HCT116 (cell line): Measurements from ENCODE around the gene LRRTM4.

Experiments used
- ZFX ChIP-seq: fragments of 450-650 bp; IDR thresholded peaks from 2 replicates; pipeline ENCODE4 v1.6.1; 2017
- TF ChIP-seq, protein P1 (sequence below), 3 experiments: fragments of 200-600 bp in 1 of 3; sonication (generic) in 1 of 3; IDR thresholded peaks in 2 of 3; conservative IDR thresholded peaks in 1 of 3; 2 replicates each; pipeline ENCODE4 v1.5.1; 2012 to 2017; ENCODE audit warnings: low read depth in 2 of 3, low read length in 2 of 3, antibody characterized with exemption in 1 of 3, borderline replicate concordance in 1 of 3, control low read depth in 1 of 3, mild to moderate bottlenecking in 1 of 3, mixed read lengths in 1 of 3, mixed run types in 1 of 3, moderate library complexity in 1 of 3; ENCODE audit not compliant: insufficient read depth in 1 of 3

DNA sequence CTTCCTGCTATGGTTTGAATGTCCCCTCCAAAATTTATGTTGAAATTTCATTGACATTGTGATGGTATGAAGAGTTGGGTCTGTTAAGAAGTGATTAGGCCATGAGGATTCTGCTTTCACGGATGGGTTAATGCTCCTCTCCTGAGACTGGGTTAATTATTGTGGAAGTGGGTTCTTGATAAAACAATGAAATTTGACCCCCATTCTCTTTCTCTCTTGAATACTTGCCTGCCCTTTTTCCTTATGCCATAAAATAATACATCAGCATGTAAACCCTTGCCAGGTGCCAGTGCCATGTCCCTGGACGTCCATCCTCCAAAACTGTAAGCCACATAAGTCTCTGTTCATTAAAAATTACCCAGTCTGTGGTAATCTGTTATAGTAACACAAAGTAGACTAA is 352.8 kb downstream of the LRRTM4 start:
- TF ChIP-seq, protein P1, sequence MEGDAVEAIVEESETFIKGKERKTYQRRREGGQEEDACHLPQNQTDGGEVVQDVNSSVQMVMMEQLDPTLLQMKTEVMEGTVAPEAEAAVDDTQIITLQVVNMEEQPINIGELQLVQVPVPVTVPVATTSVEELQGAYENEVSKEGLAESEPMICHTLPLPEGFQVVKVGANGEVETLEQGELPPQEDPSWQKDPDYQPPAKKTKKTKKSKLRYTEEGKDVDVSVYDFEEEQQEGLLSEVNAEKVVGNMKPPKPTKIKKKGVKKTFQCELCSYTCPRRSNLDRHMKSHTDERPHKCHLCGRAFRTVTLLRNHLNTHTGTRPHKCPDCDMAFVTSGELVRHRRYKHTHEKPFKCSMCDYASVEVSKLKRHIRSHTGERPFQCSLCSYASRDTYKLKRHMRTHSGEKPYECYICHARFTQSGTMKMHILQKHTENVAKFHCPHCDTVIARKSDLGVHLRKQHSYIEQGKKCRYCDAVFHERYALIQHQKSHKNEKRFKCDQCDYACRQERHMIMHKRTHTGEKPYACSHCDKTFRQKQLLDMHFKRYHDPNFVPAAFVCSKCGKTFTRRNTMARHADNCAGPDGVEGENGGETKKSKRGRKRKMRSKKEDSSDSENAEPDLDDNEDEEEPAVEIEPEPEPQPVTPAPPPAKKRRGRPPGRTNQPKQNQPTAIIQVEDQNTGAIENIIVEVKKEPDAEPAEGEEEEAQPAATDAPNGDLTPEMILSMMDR (IDR thresholded peaks at IDR 0.05 in 2 of 3, conservative IDR thresholded peaks at IDR 0.05 in 1 of 3; ENCODE audit: borderline replicate concordance in 1 of 3, insufficient read depth in 1 of 3, low read depth in 2 of 3, low read length in 2 of 3) = no peak
- no peak for TF ChIP-seq ZFX
